K562 (cell line): ENCODE data around the gene CTXND1. TPM values are rescaled to one million over a fixed set of nuclear protein-coding genes. Genes with fewer than 3 reads are reported as not detected.

Experiments
- SRSF9 ChIP-seq: fragments of 200-400 bp; formaldehyde crosslinking; IDR thresholded peaks from 2 replicates; pipeline ENCODE4 v1.6.1; 2017; ENCODE audit warnings: low read depth, low read length, borderline replicate concordance
- YY1 ChIP-seq, 3 experiments: IDR thresholded peaks; 2 replicates each; pipeline ENCODE4 v1.6.1; 2011; ENCODE audit warnings: low read length in 2 of 3, mild to moderate bottlenecking in 2 of 3, moderate library complexity in 2 of 3, borderline replicate concordance in 1 of 3, control low read depth in 1 of 3, low read depth in 1 of 3; ENCODE audit not compliant: insufficient read depth in 3 of 3, insufficient replicate concordance in 2 of 3, control insufficient read depth in 1 of 3, insufficient read length in 1 of 3; ENCODE audit errors: extremely low read depth in 1 of 3
- ZNF551 ChIP-seq: fragments of 250-450 bp; sonication (Bioruptor Pico); IDR thresholded peaks from 2 replicates; pipeline ENCODE4 v1.5.0; 2021; ENCODE audit warnings: mild to moderate bottlenecking, moderate library complexity
- ZNF766 ChIP-seq: fragments of 200-800 bp; sonication (Bioruptor generic); conservative IDR thresholded peaks from 2 replicates; pipeline ENCODE4 v1.6.1; 2016; ENCODE audit warnings: missing genetic modification characterization, missing compliant biosample characterization
- polyA plus RNA-seq, 8 experiments: library from polyadenylated mRNA; depleted of rRNA in 4 of 8; stranded (reverse) in 5 of 8; unstranded in 3 of 8; fragments of >200 nt; fragmentation: Nextera tagmentation in 2 of 8; fragmentation: Illumina TruSeq in 1 of 8; extraction: Ambion mirVana in 2 of 8; extraction: Trizol in 1 of 8; gene quantifications; 2 replicates each; pipeline versions ENCODE4 v1.2.1 to v1.2.3, GENCODE V29; 2011 to 2014; ENCODE audit warnings: inconsistent platforms in 1 of 8, missing spikeins in 1 of 8
- total RNA-seq, 7 experiments: library from RNA; depleted of rRNA in 6 of 7; stranded (reverse); fragments of >200 nt in 6 of 7; fragmentation: Illumina TruSeq in 2 of 7; extraction: Trizol in 2 of 7; gene quantifications; 2 replicates each; pipeline versions ENCODE4 v1.2.1 to v1.2.3, GENCODE V29; 2011 to 2021; ENCODE audit warnings: low replicate concordance in 1 of 7
- TF ChIP-seq, protein P1 (sequence below), 2 experiments: fragments of 450-650 bp; formaldehyde crosslinking in 1 of 2; IDR thresholded peaks; 2 replicates each; pipeline versions ENCODE4 v1.4.0 to v1.6.1; 2014 to 2020; ENCODE audit warnings: mild to moderate bottlenecking in 2 of 2, borderline replicate concordance in 1 of 2, low read depth in 1 of 2
- TF ChIP-seq, protein P2 (sequence below), 3 experiments: IDR thresholded peaks in 2 of 3; conservative IDR thresholded peaks in 1 of 3; 2 replicates each; pipeline ENCODE4 v1.5.1; 2011 to 2012; ENCODE audit warnings: low read length in 3 of 3, mild to moderate bottlenecking in 3 of 3, control low read depth in 2 of 3, improper control_type of control experiment in 1 of 3, inconsistent platforms in 1 of 3, low read depth in 1 of 3, mixed read lengths in 1 of 3, moderate library complexity in 1 of 3; ENCODE audit not compliant: insufficient read depth in 2 of 3
- TF ChIP-seq, protein P3 (sequence below): fragments of 250-450 bp; sonication (Bioruptor Pico); IDR thresholded peaks from 2 replicates; pipeline ENCODE4 v1.4.0; 2020

The CTXND1 gene
- total and polyA plus RNA-seq, 9 of the 15 experiments (the other 6 are each of a cell fraction or from before 2014, with no cell fraction given): 0.04 TPM; not detected in 7

DNA sequence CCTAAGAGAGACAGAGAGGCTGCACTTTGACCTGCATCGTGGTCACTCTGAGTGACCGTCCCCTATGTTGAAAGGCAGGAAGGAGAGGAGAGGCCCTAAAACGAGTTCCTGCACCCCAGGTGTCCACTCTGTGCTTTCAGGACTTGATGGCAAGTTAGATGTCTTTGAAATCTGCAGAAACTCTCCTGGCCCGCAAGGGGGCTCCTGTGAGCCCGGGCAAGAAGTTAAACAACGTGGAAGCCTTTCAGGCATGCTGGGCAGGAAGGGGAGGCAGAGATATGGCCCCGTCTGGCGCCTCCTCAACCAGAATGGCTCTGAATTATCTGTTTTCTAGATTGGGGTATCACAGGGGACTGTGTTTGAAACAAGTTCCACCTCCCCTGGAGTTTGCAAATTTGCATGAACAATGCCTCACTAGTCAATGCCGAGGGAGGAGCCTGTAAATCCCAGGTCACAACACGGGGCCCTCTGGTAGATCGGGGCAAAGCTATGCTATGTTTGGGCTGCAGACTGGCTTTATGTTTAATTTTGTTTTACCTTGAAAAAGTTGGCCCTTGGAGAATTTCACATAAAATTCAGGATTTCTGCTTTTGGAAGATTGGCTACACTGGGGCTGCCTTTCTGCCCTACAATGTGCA lies 9.8 kb downstream of the CTXND1 start (continued):
- peak in 1 of 3 experiments; percentile 37 for TF ChIP-seq YY1 (IDR thresholded peaks at IDR 0.05; ENCODE audit: borderline replicate concordance in 1 of 3, control insufficient read depth in 1 of 3, extremely low read depth in 1 of 3, insufficient read depth in 3 of 3, insufficient read length in 1 of 3, insufficient replicate concordance in 2 of 3, low read depth in 1 of 3, low read length in 2 of 3)
- no peak for TF ChIP-seq ZNF766 (CRISPR knock-in tag)
- no peak for TF ChIP-seq SRSF9
- TF ChIP-seq, protein P1, sequence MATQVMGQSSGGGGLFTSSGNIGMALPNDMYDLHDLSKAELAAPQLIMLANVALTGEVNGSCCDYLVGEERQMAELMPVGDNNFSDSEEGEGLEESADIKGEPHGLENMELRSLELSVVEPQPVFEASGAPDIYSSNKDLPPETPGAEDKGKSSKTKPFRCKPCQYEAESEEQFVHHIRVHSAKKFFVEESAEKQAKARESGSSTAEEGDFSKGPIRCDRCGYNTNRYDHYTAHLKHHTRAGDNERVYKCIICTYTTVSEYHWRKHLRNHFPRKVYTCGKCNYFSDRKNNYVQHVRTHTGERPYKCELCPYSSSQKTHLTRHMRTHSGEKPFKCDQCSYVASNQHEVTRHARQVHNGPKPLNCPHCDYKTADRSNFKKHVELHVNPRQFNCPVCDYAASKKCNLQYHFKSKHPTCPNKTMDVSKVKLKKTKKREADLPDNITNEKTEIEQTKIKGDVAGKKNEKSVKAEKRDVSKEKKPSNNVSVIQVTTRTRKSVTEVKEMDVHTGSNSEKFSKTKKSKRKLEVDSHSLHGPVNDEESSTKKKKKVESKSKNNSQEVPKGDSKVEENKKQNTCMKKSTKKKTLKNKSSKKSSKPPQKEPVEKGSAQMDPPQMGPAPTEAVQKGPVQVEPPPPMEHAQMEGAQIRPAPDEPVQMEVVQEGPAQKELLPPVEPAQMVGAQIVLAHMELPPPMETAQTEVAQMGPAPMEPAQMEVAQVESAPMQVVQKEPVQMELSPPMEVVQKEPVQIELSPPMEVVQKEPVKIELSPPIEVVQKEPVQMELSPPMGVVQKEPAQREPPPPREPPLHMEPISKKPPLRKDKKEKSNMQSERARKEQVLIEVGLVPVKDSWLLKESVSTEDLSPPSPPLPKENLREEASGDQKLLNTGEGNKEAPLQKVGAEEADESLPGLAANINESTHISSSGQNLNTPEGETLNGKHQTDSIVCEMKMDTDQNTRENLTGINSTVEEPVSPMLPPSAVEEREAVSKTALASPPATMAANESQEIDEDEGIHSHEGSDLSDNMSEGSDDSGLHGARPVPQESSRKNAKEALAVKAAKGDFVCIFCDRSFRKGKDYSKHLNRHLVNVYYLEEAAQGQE (IDR thresholded peaks at IDR 0.05; ENCODE audit: borderline replicate concordance): peak; percentile 41; the same call in 1 of the 2 replicates
- TF ChIP-seq, protein P1 (CRISPR knock-in tag; IDR thresholded peaks at IDR 0.05; ENCODE audit: low read depth): no peak
- TF ChIP-seq, protein P2, sequence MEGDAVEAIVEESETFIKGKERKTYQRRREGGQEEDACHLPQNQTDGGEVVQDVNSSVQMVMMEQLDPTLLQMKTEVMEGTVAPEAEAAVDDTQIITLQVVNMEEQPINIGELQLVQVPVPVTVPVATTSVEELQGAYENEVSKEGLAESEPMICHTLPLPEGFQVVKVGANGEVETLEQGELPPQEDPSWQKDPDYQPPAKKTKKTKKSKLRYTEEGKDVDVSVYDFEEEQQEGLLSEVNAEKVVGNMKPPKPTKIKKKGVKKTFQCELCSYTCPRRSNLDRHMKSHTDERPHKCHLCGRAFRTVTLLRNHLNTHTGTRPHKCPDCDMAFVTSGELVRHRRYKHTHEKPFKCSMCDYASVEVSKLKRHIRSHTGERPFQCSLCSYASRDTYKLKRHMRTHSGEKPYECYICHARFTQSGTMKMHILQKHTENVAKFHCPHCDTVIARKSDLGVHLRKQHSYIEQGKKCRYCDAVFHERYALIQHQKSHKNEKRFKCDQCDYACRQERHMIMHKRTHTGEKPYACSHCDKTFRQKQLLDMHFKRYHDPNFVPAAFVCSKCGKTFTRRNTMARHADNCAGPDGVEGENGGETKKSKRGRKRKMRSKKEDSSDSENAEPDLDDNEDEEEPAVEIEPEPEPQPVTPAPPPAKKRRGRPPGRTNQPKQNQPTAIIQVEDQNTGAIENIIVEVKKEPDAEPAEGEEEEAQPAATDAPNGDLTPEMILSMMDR (IDR thresholded peaks at IDR 0.05 in 2 of 3, conservative IDR thresholded peaks at IDR 0.05 in 1 of 3; ENCODE audit: insufficient read depth in 2 of 3, low read depth in 1 of 3, low read length in 3 of 3): peak; percentile 86 to 88 (median 88)
- TF ChIP-seq, protein P3, sequence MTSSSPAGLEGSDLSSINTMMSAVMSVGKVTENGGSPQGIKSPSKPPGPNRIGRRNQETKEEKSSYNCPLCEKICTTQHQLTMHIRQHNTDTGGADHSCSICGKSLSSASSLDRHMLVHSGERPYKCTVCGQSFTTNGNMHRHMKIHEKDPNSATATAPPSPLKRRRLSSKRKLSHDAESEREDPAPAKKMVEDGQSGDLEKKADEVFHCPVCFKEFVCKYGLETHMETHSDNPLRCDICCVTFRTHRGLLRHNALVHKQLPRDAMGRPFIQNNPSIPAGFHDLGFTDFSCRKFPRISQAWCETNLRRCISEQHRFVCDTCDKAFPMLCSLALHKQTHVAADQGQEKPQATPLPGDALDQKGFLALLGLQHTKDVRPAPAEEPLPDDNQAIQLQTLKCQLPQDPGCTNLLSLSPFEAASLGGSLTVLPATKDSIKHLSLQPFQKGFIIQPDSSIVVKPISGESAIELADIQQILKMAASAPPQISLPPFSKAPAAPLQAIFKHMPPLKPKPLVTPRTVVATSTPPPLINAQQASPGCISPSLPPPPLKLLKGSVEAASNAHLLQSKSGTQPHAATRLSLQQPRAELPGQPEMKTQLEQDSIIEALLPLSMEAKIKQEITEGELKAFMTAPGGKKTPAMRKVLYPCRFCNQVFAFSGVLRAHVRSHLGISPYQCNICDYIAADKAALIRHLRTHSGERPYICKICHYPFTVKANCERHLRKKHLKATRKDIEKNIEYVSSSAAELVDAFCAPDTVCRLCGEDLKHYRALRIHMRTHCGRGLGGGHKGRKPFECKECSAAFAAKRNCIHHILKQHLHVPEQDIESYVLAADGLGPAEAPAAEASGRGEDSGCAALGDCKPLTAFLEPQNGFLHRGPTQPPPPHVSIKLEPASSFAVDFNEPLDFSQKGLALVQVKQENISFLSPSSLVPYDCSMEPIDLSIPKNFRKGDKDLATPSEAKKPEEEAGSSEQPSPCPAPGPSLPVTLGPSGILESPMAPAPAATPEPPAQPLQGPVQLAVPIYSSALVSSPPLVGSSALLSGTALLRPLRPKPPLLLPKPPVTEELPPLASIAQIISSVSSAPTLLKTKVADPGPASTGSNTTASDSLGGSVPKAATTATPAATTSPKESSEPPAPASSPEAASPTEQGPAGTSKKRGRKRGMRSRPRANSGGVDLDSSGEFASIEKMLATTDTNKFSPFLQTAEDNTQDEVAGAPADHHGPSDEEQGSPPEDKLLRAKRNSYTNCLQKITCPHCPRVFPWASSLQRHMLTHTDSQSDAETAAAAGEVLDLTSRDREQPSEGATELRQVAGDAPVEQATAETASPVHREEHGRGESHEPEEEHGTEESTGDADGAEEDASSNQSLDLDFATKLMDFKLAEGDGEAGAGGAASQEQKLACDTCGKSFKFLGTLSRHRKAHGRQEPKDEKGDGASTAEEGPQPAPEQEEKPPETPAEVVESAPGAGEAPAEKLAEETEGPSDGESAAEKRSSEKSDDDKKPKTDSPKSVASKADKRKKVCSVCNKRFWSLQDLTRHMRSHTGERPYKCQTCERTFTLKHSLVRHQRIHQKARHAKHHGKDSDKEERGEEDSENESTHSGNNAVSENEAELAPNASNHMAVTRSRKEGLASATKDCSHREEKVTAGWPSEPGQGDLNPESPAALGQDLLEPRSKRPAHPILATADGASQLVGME (CRISPR knock-in tag): no peak
- TF ChIP-seq ZNF551: no peak
